VCaP (cell line): ENCODE results near the gene RANBP1.
"Not testable (repeated sequence)": the region's sequence is repeated elsewhere in the genome, so short reads cannot be mapped to it uniquely, and the experiment has no call there.

ENCODE experiments used
- H3K27ac ChIP-seq: fragments of 450-650 bp; 2 replicates; pipeline ENCODE4 v1.5.1; 2017
- TF ChIP-seq, protein P1 (sequence below): fragments of 450-650 bp; conservative IDR thresholded peaks from 2 replicates; pipeline ENCODE4 v1.5.1; 2017; ENCODE audit warnings: mild to moderate bottlenecking, moderate library complexity

The RANBP1 gene

DNA sequence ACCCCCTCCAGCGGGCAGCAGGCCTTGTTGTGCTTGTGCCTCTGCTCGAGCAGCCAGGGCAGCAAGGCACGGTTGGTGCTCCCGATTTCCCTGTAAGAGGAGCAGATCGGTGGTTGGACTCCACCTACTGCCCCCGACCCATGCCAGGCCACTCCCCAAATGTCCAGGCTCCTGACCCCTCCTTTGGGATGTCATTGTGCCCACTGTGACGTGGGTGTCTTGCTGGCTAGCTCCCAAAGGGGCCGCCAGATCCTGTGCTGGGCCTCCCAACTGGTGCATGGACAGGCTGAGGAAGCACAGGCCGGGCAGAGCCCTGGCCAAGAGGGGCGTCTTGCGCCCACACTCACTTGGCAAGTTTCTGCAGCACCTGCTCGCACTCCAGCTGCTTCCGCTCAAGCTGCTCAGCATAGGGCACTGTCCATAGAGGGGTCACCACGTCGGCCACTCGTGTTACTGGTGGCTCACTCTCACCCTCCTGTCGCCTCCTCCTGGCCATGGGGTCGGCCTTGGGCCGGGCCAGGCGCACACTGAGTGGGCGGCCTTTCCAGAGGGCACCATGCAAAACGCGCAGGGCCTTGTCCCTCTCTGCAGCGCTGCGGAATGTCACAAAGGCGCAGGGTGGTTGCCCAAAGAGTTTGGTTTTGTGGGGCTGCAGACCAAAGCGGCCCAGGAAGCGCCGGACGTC is at the start of gene RANBP1:
Gene RANBP1, plus strand, starts transcription at position 414 of the 685 bp plus-strand sequence. Its CDS starts 81 bp downstream, at position 495.
- H3K27ac ChIP-seq, result peak within 1 kb of the TSS; percentile 92
- TF ChIP-seq, protein P1, sequence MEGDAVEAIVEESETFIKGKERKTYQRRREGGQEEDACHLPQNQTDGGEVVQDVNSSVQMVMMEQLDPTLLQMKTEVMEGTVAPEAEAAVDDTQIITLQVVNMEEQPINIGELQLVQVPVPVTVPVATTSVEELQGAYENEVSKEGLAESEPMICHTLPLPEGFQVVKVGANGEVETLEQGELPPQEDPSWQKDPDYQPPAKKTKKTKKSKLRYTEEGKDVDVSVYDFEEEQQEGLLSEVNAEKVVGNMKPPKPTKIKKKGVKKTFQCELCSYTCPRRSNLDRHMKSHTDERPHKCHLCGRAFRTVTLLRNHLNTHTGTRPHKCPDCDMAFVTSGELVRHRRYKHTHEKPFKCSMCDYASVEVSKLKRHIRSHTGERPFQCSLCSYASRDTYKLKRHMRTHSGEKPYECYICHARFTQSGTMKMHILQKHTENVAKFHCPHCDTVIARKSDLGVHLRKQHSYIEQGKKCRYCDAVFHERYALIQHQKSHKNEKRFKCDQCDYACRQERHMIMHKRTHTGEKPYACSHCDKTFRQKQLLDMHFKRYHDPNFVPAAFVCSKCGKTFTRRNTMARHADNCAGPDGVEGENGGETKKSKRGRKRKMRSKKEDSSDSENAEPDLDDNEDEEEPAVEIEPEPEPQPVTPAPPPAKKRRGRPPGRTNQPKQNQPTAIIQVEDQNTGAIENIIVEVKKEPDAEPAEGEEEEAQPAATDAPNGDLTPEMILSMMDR, result no peak

DNA sequence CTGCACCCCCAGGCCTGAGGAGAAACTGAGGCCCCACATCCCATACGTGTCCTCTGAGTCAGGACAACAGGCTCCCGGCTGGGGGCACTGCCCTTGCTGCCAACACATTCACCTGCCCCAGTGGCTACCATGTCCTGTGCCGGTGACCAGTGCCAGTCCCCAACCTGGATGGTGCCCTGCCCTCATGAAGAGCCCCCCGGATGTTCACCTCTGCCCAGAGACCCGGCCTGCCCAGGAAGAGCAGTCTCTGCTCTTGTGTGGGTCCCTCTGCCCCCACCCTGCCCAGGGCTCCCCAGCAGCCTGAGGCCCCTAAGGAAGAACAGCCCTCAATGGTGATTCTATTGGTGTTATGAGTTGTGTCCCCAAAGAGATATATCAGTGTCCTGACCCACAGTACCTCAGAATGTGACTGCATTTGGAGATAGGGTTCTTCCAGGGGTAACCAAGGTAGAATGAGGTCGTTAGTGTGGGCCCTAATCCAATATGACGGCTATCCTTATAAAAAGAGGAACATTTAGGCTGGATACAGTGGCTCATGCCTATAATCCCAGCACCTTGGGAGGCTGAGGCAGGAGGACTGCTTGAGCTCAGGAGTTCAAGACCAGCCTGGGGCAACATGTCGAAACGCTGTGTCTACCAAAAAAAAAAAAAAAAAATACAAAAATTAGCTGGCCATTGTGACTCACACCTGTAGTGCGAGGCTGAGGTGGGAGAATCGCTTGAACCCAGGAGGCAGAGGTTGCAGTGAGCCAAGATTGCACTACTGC is 49.1 kb upstream of the RANBP1 start:
- TF ChIP-seq, protein P1, result no peak
- H3K27ac ChIP-seq, result no peak overlapping the region

DNA sequence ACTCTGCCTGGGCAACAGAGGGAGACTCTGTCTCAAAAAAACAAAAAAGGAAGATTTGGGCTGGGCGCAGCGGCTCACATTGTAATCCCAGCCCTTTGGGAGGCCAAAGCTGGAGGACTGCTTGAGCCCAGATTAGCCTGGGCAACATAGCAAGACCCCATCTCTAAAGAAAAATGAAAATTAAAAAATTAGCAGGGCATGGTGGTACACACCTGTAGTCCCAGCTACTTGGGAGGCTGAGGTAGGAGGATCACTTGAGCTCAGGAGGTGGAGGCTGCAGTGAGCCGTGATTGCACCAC is 48.6 kb upstream of the RANBP1 start:
- H3K27ac ChIP-seq, result not testable (repeated sequence)

DNA sequence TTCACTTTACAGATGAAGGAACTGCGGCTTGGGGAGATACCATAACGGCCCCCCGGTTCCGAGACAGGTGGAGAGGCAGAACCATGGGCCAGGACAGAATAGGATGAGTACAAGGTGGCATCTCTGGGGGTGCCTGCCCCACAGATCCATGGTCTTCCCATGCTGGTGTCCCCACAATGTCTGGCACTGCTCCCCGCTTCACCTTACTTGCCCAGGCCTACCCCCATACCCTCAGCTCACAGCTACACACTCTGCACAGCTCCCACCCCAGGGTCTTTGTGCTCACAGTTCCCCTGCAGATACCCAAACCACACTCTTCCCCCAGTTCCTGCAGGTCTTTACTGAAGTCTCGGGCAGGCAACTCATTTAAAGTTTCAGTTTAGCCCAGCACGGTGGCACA is 47.3 kb upstream of the RANBP1 start:
- no peak overlapping the region for H3K27ac ChIP-seq
- TF ChIP-seq, protein P1, result no peak

DNA sequence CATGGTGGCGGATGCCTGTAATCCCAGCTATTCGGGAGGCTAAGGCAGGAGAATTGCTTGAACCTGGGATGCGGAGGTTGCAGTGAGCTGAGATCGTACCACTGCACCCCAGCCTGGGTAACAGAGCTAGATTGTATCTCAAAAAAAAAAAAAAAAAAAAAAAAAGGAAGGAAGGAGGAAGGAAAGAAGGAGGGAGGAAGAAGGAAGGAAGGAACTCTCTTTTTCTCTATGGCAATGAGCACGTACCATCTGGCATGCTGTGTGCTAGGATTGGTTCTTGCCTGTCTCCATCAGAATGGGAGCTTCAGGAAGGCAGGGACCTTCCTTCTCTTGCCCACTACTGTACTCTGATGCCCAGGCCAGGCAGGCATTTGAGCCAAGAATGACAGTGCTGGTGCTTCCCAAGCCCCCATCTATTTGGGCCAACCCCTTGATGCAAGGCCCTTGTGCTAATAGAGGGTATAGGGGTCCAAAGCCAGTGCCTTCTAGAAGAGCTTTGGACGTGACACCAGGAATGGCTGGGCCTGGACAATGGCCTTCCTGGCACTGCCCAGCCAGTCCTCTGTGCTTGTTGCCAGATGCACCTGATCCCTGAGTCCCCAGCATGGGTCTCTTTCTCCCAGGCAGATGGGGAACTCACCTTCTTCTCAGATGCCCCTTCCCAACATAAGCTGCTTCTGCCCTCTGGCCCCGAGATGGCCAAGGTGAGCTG is 46.4 kb upstream of the RANBP1 start:
- TF ChIP-seq, protein P1, result no peak
- no peak overlapping the region for H3K27ac ChIP-seq

DNA sequence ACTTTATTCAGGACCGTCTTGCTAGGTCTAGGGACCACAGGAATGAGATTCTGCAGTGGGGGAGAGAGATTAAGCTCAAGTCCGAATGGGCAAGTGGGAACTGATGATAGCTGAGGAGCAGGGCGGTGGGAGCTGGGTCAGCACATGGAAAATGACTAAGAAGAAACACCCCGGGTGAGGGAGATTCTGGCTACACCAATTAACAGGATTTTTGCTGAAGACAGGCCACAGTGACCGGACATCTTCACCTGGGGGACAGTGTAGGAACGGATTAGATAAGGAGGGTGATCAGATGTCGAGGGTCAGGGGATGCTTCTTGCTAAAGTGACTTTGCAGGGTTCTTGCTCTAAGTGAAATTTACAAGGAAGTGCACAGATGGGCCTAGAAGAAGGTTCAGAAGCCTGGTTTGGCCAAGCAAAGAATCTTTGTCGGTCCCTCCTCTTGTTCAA is 44.4 kb upstream of the RANBP1 start:
- TF ChIP-seq, protein P1, result no peak
- no peak overlapping the region for H3K27ac ChIP-seq

DNA sequence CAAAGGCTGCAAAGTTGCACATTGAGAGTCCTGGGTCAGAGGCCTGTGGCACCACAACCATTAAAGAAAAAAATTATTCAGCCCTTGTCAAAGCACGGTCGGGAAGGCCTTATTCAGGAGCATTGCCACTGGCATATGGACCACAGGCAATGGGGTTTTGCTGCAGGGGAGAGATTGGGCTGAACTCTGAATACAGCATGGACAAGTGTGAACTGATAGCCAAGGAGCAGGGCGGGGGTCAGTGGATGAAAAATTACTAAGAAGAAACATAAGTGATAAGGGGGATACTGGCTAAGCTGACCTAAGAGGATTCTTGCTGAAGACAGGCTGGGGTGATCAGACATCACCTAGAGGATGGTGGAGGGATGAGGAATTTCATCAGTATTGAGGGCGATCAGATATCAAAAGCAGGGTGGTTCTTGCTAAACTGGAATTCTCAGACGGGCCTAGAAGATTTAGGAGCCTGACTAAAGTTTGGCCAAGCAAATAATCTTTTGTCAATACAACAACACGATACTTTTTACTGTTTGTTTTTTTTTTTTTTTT is 39.2 kb upstream of the RANBP1 start:
- TF ChIP-seq, protein P1, result no peak
- H3K27ac ChIP-seq, result peak overlapping the region; percentile 34
